ENCODE results near the gene PARD3B. TPM values are rescaled to one million over a fixed set of nuclear protein-coding genes. Genes with fewer than 3 reads are reported as not detected.

The PARD3B gene
- total and polyA plus RNA-seq, 2 of the 8 experiments (the other 6 are each of a cell fraction or from before 2014, with no cell fraction given), result 1.2 to 5.7 TPM

DNA sequence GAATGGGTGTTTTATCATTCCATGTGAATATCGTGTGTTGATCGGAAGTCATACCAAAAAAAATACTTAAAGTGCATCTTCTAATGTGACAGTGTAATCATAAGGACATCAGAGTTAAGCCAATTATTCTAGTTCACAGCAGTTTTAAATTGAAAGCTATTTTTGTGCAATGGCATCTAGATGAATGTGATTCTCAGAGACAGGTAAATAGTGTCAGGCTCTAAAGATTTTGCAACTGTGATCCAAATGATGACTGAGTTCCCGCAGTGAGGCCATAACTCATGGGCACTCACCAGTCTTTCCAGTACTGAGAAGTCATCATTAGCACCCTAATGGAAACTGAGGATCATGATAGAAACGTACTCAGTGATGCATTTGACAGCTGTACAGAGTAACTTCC lies 542.6 kb downstream of the PARD3B start:
- Histone ChIP-seq H3K4ac (replicated peaks; ENCODE audit: insufficient read length, low read depth, low read length) (no peak overlapping the region), H3K18ac (ENCODE audit: extremely low read depth, low read length) (no peak overlapping the region), H3K14ac (ENCODE audit: insufficient read length) (no peak overlapping the region), H2BK15ac (ENCODE audit: low read length) (no peak overlapping the region), H3K4me2 (ENCODE audit: insufficient read depth in 1 of 2, low read depth in 2 of 2, low read length in 2 of 2) (no peak overlapping the region), H3K9me3 (ENCODE audit: insufficient read depth in 2 of 2, low read depth in 1 of 2, low read length in 1 of 2) (no peaks in the 10 kb centered on the region), H3K79me1 (ENCODE audit: low read depth, low read length) (no peaks in the 10 kb centered on the region), H2AFZ (ENCODE audit: low read length) (no peak overlapping the region), H2BK120ac (replicated peaks; ENCODE audit: low read depth, low read length) (no peak overlapping the region), H3K27ac (ENCODE audit: low read depth, low read length) (no peak overlapping the region), H2BK20ac (ENCODE audit: low read length) (no peak overlapping the region), H3K23ac (ENCODE audit: insufficient read length) (no peak overlapping the region), H2BK5ac (ENCODE audit: low read depth, low read length) (no peak overlapping the region), H3K9ac (replicated peaks in 1 of 4; ENCODE audit: extremely low read depth in 1 of 4, low read depth in 3 of 4, low read length in 3 of 4) (no peak overlapping the region), H4K91ac (replicated peaks; ENCODE audit: insufficient read length, low read length) (no peak overlapping the region), H4K20me1 (replicated peaks in 1 of 2; ENCODE audit: control insufficient read depth in 1 of 2, insufficient read depth in 2 of 2, low read length in 2 of 2) (no peaks in the 10 kb centered on the region), H4K5ac (ENCODE audit: insufficient read length, low read depth, low read length) (no peak overlapping the region), H2AK5ac (ENCODE audit: low read depth, low read length) (no peak overlapping the region), H3K23me2 (ENCODE audit: low read depth, low read length) (no peaks in the 10 kb centered on the region), H4K8ac (ENCODE audit: extremely low read depth, insufficient read depth, low read length) (no peak overlapping the region), H3K79me2 (ENCODE audit: control insufficient read depth in 1 of 2, insufficient read depth in 2 of 2, low read length in 2 of 2) (no peaks in the 10 kb centered on the region), H3K4me3 (ENCODE audit: extremely low read depth in 1 of 4, insufficient read depth in 2 of 4, low read depth in 3 of 4, low read length in 4 of 4) (no peak overlapping the region), H3K36me3 (ENCODE audit: control insufficient read depth in 2 of 4, insufficient read depth in 4 of 4, low read length in 3 of 4) (no peaks in the 10 kb centered on the region), H3K27me3 (replicated peaks in 1 of 4; ENCODE audit: control insufficient read depth in 3 of 4, extremely low read depth in 1 of 4, insufficient read depth in 3 of 4, low read length in 3 of 4) (no peaks in the 10 kb centered on the region), H3K4me1 (replicated peaks in 1 of 4; ENCODE audit: control insufficient read depth in 3 of 4, insufficient read depth in 4 of 4, low read length in 3 of 4) (no peaks in the 10 kb centered on the region), H2BK12ac (ENCODE audit: low read depth, low read length) (no peak overlapping the region), H3K56ac (replicated peaks; ENCODE audit: insufficient read length, low read depth, low read length) (no peak overlapping the region)
- ChIA-PET POLR2A (ENCODE audit: partially characterized antibody) (no interaction called here), CTCF (ENCODE audit: partially characterized antibody) (interaction anchor here (1.0 kb wide), 1 partner anchor 687 kb away, joined by 3 read pairs; no protein-coding TSS in a partner anchor)
- WGBS, 2 experiments (ENCODE audit: extremely low coverage in 1 of 2, insufficient coverage in 1 of 2, insufficient read length in 1 of 2, insufficient replicate concordance in 2 of 2, low coverage in 1 of 2, low lambda C conversion rate in 2 of 2, missing lambda C conversion rate in 1 of 2), result 91% methylated on average over 4 of the region's 4 CpGs; no CpG with 5 or more reads in 1 of the 2 experiments
- no peak for FAIRE-seq
- no peak for DNase-seq (ENCODE audit: low read depth in 1 of 2, low spot score in 2 of 2)
- no peak for TF ChIP-seq TAF7 (optimal IDR thresholded peaks at IDR 0.05; ENCODE audit: borderline replicate concordance, low read depth, low read length)
- TF ChIP-seq KDM1A (IDR thresholded peaks at IDR 0.05; ENCODE audit: borderline replicate concordance, low read length), result no peak
- TF ChIP-seq E2F6 (IDR thresholded peaks at IDR 0.05), result no peak
- no peak for TF ChIP-seq CTBP2 (IDR thresholded peaks at IDR 0.05; ENCODE audit: borderline replicate concordance, insufficient read depth, insufficient read length, low read length)
- TF ChIP-seq MAX (IDR thresholded peaks at IDR 0.05), result no peak
- no peak for TF ChIP-seq NRF1 (IDR thresholded peaks at IDR 0.05; ENCODE audit: low read depth, low read length)
- no peak for TF ChIP-seq CHD2 (IDR thresholded peaks at IDR 0.05; ENCODE audit: low read length)
- TF ChIP-seq TBP (IDR thresholded peaks at IDR 0.05; ENCODE audit: low read depth, low read length), result no peak
- TF ChIP-seq CREB1 (IDR thresholded peaks at IDR 0.05), result no peak
- no peak for TF ChIP-seq YY1 (IDR thresholded peaks at IDR 0.05; ENCODE audit: low read depth, low read length)
- no peak for TF ChIP-seq CBX8 (IDR thresholded peaks at IDR 0.05; ENCODE audit: borderline replicate concordance, low read depth, low read length)
- TF ChIP-seq SP2 (IDR thresholded peaks at IDR 0.05; ENCODE audit: low read length), result no peak
- TF ChIP-seq SRF (IDR thresholded peaks at IDR 0.05; ENCODE audit: low read depth, low read length), result no peak
- TF ChIP-seq RAD21 (IDR thresholded peaks at IDR 0.05 in 1 of 2, conservative IDR thresholded peaks at IDR 0.05 in 1 of 2; ENCODE audit: low read depth in 2 of 2, low read length in 2 of 2), result no peak

All from H1 (cell line).